A673 (cell line): Measurements from ENCODE around the gene LMF2.

Experiments
- EZH2 ChIP-seq: fragments of 200-600 bp; sonication (generic); IDR thresholded peaks from 2 replicates; pipeline ENCODE4 v1.6.1; 2017; ENCODE audit warnings: borderline replicate concordance, low read depth, mild to moderate bottlenecking, mixed read lengths, antibody characterized with exemption, low read length; ENCODE audit not compliant: poor library complexity, severe bottlenecking
- TF ChIP-seq, protein P1 (sequence below): fragments of 300-800, 200-600 bp; sonication (generic); conservative IDR thresholded peaks from 2 replicates; pipeline ENCODE4 v1.5.1; 2017; ENCODE audit warnings: low read depth, mild to moderate bottlenecking, antibody characterized with exemption, low read length, moderate library complexity, mixed read lengths

DNA sequence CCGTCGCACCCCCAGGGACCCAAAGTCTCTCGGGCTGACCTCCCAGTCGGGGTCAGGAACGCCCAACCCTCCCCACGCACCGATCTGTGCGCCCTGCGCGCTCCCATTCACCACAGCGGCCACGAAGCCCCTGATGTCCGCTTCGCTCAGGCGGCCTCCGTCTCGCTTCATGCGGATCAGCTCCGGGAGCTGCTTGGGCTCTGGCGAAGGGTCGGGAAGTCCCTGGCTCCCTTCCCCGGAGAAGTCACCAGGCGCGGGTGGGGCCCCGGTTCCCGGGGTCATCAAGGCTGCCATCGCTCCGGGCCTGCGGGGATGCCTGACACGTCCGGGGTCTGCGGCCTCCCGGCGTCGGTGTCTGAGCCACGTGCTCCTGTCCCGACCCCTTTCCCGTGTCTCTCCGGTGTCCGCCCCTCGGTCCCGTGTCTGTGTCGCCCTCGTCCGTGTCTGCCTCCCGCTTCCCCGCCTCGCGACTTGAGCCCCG, 22.0 kb upstream of the LMF2 start:
- TF ChIP-seq, protein P1, sequence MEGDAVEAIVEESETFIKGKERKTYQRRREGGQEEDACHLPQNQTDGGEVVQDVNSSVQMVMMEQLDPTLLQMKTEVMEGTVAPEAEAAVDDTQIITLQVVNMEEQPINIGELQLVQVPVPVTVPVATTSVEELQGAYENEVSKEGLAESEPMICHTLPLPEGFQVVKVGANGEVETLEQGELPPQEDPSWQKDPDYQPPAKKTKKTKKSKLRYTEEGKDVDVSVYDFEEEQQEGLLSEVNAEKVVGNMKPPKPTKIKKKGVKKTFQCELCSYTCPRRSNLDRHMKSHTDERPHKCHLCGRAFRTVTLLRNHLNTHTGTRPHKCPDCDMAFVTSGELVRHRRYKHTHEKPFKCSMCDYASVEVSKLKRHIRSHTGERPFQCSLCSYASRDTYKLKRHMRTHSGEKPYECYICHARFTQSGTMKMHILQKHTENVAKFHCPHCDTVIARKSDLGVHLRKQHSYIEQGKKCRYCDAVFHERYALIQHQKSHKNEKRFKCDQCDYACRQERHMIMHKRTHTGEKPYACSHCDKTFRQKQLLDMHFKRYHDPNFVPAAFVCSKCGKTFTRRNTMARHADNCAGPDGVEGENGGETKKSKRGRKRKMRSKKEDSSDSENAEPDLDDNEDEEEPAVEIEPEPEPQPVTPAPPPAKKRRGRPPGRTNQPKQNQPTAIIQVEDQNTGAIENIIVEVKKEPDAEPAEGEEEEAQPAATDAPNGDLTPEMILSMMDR: no peak
- TF ChIP-seq EZH2: no peak
